ENCODE measurements around the gene SNAP23. TPM values are rescaled to one million over a fixed set of nuclear protein-coding genes. Genes with fewer than 3 reads are reported as not detected.

The SNAP23 gene
- total RNA-seq, 1 experiment from 2014 or later, result 31.2 TPM

GRCh38 chr15:42503825-42504224 is 8.4 kb downstream of the SNAP23 start:
- no peaks in the 10 kb centered on the region for H4K20me1 ChIP-seq (ENCODE audit: insufficient read depth)
- BruUV-seq (replicated peaks), result no TSS peak
- no peaks in the 10 kb centered on the region for H3K9me3 ChIP-seq (ENCODE audit: control insufficient read depth in 1 of 2, insufficient read depth in 1 of 2, low read depth in 1 of 2, low read length in 2 of 2)
- no peak for ATAC-seq
- peaks cover 12 to 20% of the 10 kb centered on the region in 2 experiments for H3K4me1 ChIP-seq (ENCODE audit: control insufficient read depth in 1 of 2, insufficient read depth in 2 of 2, low read length in 2 of 2)
- H3K27me3 ChIP-seq (ENCODE audit: insufficient read depth, low read length), result no peaks in the 10 kb centered on the region
- TF ChIP-seq FOSL1 (IDR thresholded peaks at IDR 0.05; ENCODE audit: low read depth) (no peak), ZBTB33 (IDR thresholded peaks at IDR 0.05; ENCODE audit: extremely low read depth, insufficient replicate concordance, low read length) (no peak), POLR2A (IDR thresholded peaks at IDR 0.05; ENCODE audit: borderline replicate concordance, extremely low read depth, insufficient read depth, insufficient read length) (no peak), EGR1 (IDR thresholded peaks at IDR 0.05; ENCODE audit: low read depth) (no peak), ELF1 (IDR thresholded peaks at IDR 0.05; ENCODE audit: borderline replicate concordance, low read depth) (no peak), REST (IDR thresholded peaks at IDR 0.05; ENCODE audit: low read depth) (no peak), EZH2 (IDR thresholded peaks at IDR 0.05) (no peak), CBX3 (IDR thresholded peaks at IDR 0.05; ENCODE audit: low read depth) (no peak), ZNF274 (IDR thresholded peaks at IDR 0.05; ENCODE audit: low read depth, low read length) (no peak), SP1 (IDR thresholded peaks at IDR 0.05; ENCODE audit: low read depth) (no peak), ATF3 (IDR thresholded peaks at IDR 0.05) (no peak), MAX (IDR thresholded peaks at IDR 0.05) (no peak), SRF (IDR thresholded peaks at IDR 0.05; ENCODE audit: low read depth) (no peak), SIN3A (IDR thresholded peaks at IDR 0.05; ENCODE audit: low read depth) (no peak)
- no peak overlapping the region for H3K9ac ChIP-seq (ENCODE audit: low read length)
- no peak overlapping the region for H2AFZ ChIP-seq (ENCODE audit: low read depth, low read length, poor library complexity, severe bottlenecking)
- no peak for DNase-seq (ENCODE audit: low read depth, low spot score)
- no peak overlapping the region for H3K4me2 ChIP-seq (ENCODE audit: low read length)
- H3K27ac ChIP-seq (ENCODE audit: low read depth, low read length), result no peak overlapping the region
- ChIA-PET CTCF (no interaction called here), POLR2A (no interaction called here), RAD21 (ENCODE audit: low non-redundant PET in 1 of 2, low total read pairs in 2 of 2, uncharacterized antibody in 2 of 2, unreplicated experiment in 2 of 2) (no interaction called here)
- no peak overlapping the region for H3K4me3 ChIP-seq (replicated peaks in 1 of 2; ENCODE audit: low read depth in 1 of 2, low read length in 2 of 2)
- H3K79me2 ChIP-seq (ENCODE audit: insufficient read depth, low read length), result peaks cover 14% of the 10 kb centered on the region; the same call in 1 of the 2 replicates
- intact Hi-C loops (cut with micrococcal nuclease), result no loop called here
- H3K9me2 ChIP-seq (ENCODE audit: insufficient read depth), result no peaks in the 10 kb centered on the region
- H3K36me3 ChIP-seq (ENCODE audit: control insufficient read depth in 1 of 2, insufficient read depth in 2 of 2, low read length in 2 of 2), result no peaks in the 10 kb centered on the region
